IgD-negative memory B cell (primary cell): ENCODE results near the gene OR10AD1. TPM values are rescaled to one million over a fixed set of nuclear protein-coding genes. Genes with fewer than 3 reads are reported as not detected.
A peak's percentile ranks its signal among the peaks of the same experiment; 100 is the strongest.

Experiments used
- H3K27ac Mint-ChIP-seq, 3 donors: one replicate each; pipeline ENCODE4 v1.8.0; 2020 to 2022; ENCODE audit warnings: mild to moderate bottlenecking in 3 of 3, mixed read lengths in 3 of 3, moderate library complexity in 1 of 3
- H3K27me3 Mint-ChIP-seq: one replicate; pipeline ENCODE4 v1.8.0; 2021; ENCODE audit warnings: mixed read lengths
- H3K36me3 Mint-ChIP-seq: one replicate; pipeline ENCODE4 v1.8.0; 2020; ENCODE audit warnings: mild to moderate bottlenecking, mixed read lengths
- H3K4me1 Mint-ChIP-seq, 3 donors: one replicate each; pipeline ENCODE4 v1.8.0; 2020 to 2022; ENCODE audit warnings: mixed read lengths in 3 of 3, mild to moderate bottlenecking in 1 of 3
- H3K4me3 Mint-ChIP-seq, 4 donors: one replicate each; pipeline ENCODE4 v1.8.0; 2020 to 2022; ENCODE audit warnings: mild to moderate bottlenecking in 4 of 4, mixed read lengths in 4 of 4, moderate library complexity in 3 of 4
- H3K9me3 Mint-ChIP-seq, 3 donors: one replicate each; pipeline ENCODE4 v1.8.0; 2020 to 2021; ENCODE audit warnings: mixed read lengths in 3 of 3, mild to moderate bottlenecking in 1 of 3
- polyA plus RNA-seq: library from polyadenylated mRNA; unstranded; fragments of 300-500 nt; fragmentation: Illumina TruSeq; gene quantifications from one replicate; pipeline ENCODE4 v1.2.3, GENCODE V29; 2021

The OR10AD1 gene
- polyA plus RNA-seq, 1 donor from 2014 or later = not detected

- Mint-ChIP-seq H3K4me1 (peaks cover 11 to 20% (median 12%) of the 10 kb centered on the region in 3 donors), H3K36me3 (peaks cover 1% of the 10 kb centered on the region), H3K27me3 (peaks cover 28% of the 10 kb centered on the region), H3K27ac (peak within 1 kb of the TSS; percentile 81 to 95 (median 89)), H3K4me3 (peak within 1 kb of the TSS; percentile 92 to 99 (median 96)), H3K9me3 (no peaks in the 10 kb centered on the region)
These were observed 19.8 kb downstream of the OR10AD1 start, which contains the start of gene CCDC184 for GRCh38 chr12:48183091-48183875. CCDC184 (plus strand) TSS chr12:48183644; CDS start chr12:48184123, 479 bp downstream.

- peak overlapping the region; percentile 81 to 95 (median 89) for H3K27ac Mint-ChIP-seq
- H3K9me3 Mint-ChIP-seq = no peaks in the 10 kb centered on the region
- peaks cover 1% of the 10 kb centered on the region for H3K36me3 Mint-ChIP-seq
- peaks cover 11 to 20% (median 12%) of the 10 kb centered on the region in 3 donors for H3K4me1 Mint-ChIP-seq
- peaks cover 28% of the 10 kb centered on the region for H3K27me3 Mint-ChIP-seq
- peak overlapping the region; percentile 92 to 99 (median 96) for H3K4me3 Mint-ChIP-seq
These were observed 20.5 kb downstream of the OR10AD1 start for GRCh38 chr12:48182631-48183030.

- Mint-ChIP-seq H3K4me1 (peaks cover 11 to 20% (median 12%) of the 10 kb centered on the region in 3 donors), H3K27me3 (peaks cover 32% of the 10 kb centered on the region), H3K36me3 (peaks cover 1% of the 10 kb centered on the region), H3K9me3 (no peaks in the 10 kb centered on the region), H3K4me3 (peak overlapping the region in 1 of 4 donors; percentile 94), H3K27ac (no peak overlapping the region)
These were observed 22.1 kb downstream of the OR10AD1 start for GRCh38 chr12:48180857-48181495.

GRCh38 chr12:48180424-48180823, 22.7 kb downstream of the OR10AD1 start:
- Mint-ChIP-seq H3K4me1 (peaks cover 10 to 19% (median 12%) of the 10 kb centered on the region in 3 donors), H3K9me3 (no peaks in the 10 kb centered on the region), H3K27ac (no peak overlapping the region), H3K36me3 (peaks cover 1% of the 10 kb centered on the region), H3K27me3 (peaks cover 26% of the 10 kb centered on the region), H3K4me3 (peak overlapping the region in 1 of 4 donors; percentile 30)

GRCh38 chr12:48179466-48179865, 23.6 kb downstream of the OR10AD1 start:
- H3K27me3 Mint-ChIP-seq = peaks cover 18% of the 10 kb centered on the region
- peaks cover 5 to 13% (median 9%) of the 10 kb centered on the region in 3 donors for H3K4me1 Mint-ChIP-seq
- peaks cover 1% of the 10 kb centered on the region for H3K36me3 Mint-ChIP-seq
- peak overlapping the region in 1 of 3 donors; percentile 26 for H3K27ac Mint-ChIP-seq
- H3K9me3 Mint-ChIP-seq = no peaks in the 10 kb centered on the region
- H3K4me3 Mint-ChIP-seq = peak overlapping the region in 1 of 4 donors; percentile 30

GRCh38 chr12:48177982-48178381, 25.1 kb downstream of the OR10AD1 start:
- Mint-ChIP-seq H3K27ac (no peak overlapping the region), H3K4me3 (peak overlapping the region in 1 of 4 donors; percentile 25), H3K4me1 (peaks cover 4 to 11% (median 5%) of the 10 kb centered on the region in 3 donors), H3K9me3 (no peaks in the 10 kb centered on the region), H3K36me3 (peaks cover 1% of the 10 kb centered on the region), H3K27me3 (peaks cover 11% of the 10 kb centered on the region)

- H3K4me3 Mint-ChIP-seq = no peak overlapping the region
- peaks cover 11% of the 10 kb centered on the region for H3K27me3 Mint-ChIP-seq
- no peaks in the 10 kb centered on the region for H3K9me3 Mint-ChIP-seq
- H3K36me3 Mint-ChIP-seq = peaks cover 1% of the 10 kb centered on the region
- H3K27ac Mint-ChIP-seq = no peak overlapping the region
- peaks cover 0 to 2% (median 0%) of the 10 kb centered on the region in 3 donors for H3K4me1 Mint-ChIP-seq
These were observed 26.7 kb downstream of the OR10AD1 start for GRCh38 chr12:48176417-48176751.

GRCh38 chr12:48175613-48176416, 27.3 kb downstream of the OR10AD1 start:
- H3K4me3 Mint-ChIP-seq = no peak overlapping the region
- H3K27ac Mint-ChIP-seq = no peak overlapping the region

GRCh38 chr12:48169011-48169410, 34.1 kb downstream of the OR10AD1 start:
- no peak overlapping the region for H3K4me3 Mint-ChIP-seq

More at GRCh38 chr12:48175613-48176416, 27.3 kb downstream of the OR10AD1 start:
- no peaks in the 10 kb centered on the region for H3K9me3 Mint-ChIP-seq
- H3K4me1 Mint-ChIP-seq = peaks cover 0 to 2% (median 0%) of the 10 kb centered on the region in 3 donors
- H3K36me3 Mint-ChIP-seq = peaks cover 1% of the 10 kb centered on the region
- peaks cover 11% of the 10 kb centered on the region for H3K27me3 Mint-ChIP-seq

GRCh38 chr12:48165089-48165981, 37.8 kb downstream of the OR10AD1 start:
- Mint-ChIP-seq H3K4me1 (peaks cover 0 to 4% (median 0%) of the 10 kb centered on the region in 3 donors), H3K36me3 (no peaks in the 10 kb centered on the region), H3K27ac (no peak overlapping the region), H3K4me3 (no peak overlapping the region), H3K9me3 (no peaks in the 10 kb centered on the region), H3K27me3 (peaks cover 8% of the 10 kb centered on the region)

More at GRCh38 chr12:48169011-48169410, 34.1 kb downstream of the OR10AD1 start:
- no peaks in the 10 kb centered on the region for H3K9me3 Mint-ChIP-seq
- H3K27ac Mint-ChIP-seq = peak overlapping the region in 1 of 3 donors; percentile 19
- H3K27me3 Mint-ChIP-seq = peaks cover 8% of the 10 kb centered on the region
- peaks cover 0 to 6% (median 0%) of the 10 kb centered on the region in 3 donors for H3K4me1 Mint-ChIP-seq
- no peaks in the 10 kb centered on the region for H3K36me3 Mint-ChIP-seq

GRCh38 chr12:48164451-48164850, 38.6 kb downstream of the OR10AD1 start:
- H3K27me3 Mint-ChIP-seq = peaks cover 8% of the 10 kb centered on the region
- H3K9me3 Mint-ChIP-seq = no peaks in the 10 kb centered on the region
- no peak overlapping the region for H3K27ac Mint-ChIP-seq
- H3K4me3 Mint-ChIP-seq = no peak overlapping the region
- peaks cover 0 to 4% (median 0%) of the 10 kb centered on the region in 3 donors for H3K4me1 Mint-ChIP-seq
- no peaks in the 10 kb centered on the region for H3K36me3 Mint-ChIP-seq

- H3K27ac Mint-ChIP-seq = peak overlapping the region in 1 of 3 donors; percentile 5
These were observed 39.8 kb downstream of the OR10AD1 start for GRCh38 chr12:48163150-48163747.

GRCh38 chr12:48160807-48161206, 42.3 kb downstream of the OR10AD1 start:
- Mint-ChIP-seq H3K27ac (no peak overlapping the region), H3K36me3 (peaks cover 1% of the 10 kb centered on the region), H3K4me1 (peaks cover 14 to 17% (median 15%) of the 10 kb centered on the region in 3 donors)

More at GRCh38 chr12:48163150-48163747, 39.8 kb downstream of the OR10AD1 start:
- Mint-ChIP-seq H3K27me3 (peaks cover 8% of the 10 kb centered on the region), H3K4me1 (peaks cover 4 to 6% (median 4%) of the 10 kb centered on the region in 3 donors), H3K36me3 (no peaks in the 10 kb centered on the region), H3K4me3 (no peak overlapping the region), H3K9me3 (no peaks in the 10 kb centered on the region)

More at GRCh38 chr12:48160807-48161206, 42.3 kb downstream of the OR10AD1 start:
- peaks cover 4% of the 10 kb centered on the region for H3K27me3 Mint-ChIP-seq
- H3K9me3 Mint-ChIP-seq = no peaks in the 10 kb centered on the region
- H3K4me3 Mint-ChIP-seq = no peak overlapping the region
